Endothelial cell of coronary artery (primary cell): ENCODE results near the gene RFX4. TPM values are rescaled to one million over a fixed set of nuclear protein-coding genes. Genes with fewer than 3 reads are reported as not detected.

Experiments used
- total RNA-seq: library from RNA; depleted of rRNA; stranded (reverse); fragments of >200 nt; gene quantifications from 2 replicates; pipeline ENCODE4 v1.2.3, GENCODE V29; 2014

RFX4 gene
- total RNA-seq: not detected in 2 replicates

DNA sequence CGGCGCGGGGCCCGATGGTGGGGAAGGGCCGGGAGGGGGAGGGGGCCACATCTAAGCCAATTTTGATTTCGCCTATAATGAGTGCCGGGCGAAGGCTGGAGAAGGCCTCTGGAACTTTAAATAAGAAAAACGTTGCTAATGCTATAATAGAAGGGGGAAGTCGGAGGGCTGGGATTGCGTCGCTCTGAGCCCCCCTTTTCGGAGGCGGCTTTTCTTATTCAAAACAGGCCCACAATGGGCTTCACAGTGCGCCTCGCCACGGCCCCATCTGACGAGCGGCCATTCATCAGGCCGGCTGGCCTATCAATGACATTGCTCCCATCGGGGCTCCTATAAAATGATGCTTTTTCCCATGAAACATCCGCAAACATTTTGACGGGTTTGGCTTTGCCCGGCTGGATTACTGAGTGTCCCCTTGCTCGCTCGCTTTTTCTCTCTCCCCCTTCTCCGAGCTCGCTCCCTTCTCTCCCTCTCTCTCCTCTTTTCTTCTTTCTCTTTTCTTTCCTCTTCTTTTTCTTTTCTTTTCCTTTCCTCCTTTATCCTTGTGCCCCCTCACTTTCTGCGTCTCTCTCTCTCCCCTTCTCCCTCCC lies at the start of gene RFX4:
Gene RFX4, plus strand, starts transcription at position 364 of the 590 bp plus-strand sequence. CDS start 317 bp downstream, outside the sequence.

DNA sequence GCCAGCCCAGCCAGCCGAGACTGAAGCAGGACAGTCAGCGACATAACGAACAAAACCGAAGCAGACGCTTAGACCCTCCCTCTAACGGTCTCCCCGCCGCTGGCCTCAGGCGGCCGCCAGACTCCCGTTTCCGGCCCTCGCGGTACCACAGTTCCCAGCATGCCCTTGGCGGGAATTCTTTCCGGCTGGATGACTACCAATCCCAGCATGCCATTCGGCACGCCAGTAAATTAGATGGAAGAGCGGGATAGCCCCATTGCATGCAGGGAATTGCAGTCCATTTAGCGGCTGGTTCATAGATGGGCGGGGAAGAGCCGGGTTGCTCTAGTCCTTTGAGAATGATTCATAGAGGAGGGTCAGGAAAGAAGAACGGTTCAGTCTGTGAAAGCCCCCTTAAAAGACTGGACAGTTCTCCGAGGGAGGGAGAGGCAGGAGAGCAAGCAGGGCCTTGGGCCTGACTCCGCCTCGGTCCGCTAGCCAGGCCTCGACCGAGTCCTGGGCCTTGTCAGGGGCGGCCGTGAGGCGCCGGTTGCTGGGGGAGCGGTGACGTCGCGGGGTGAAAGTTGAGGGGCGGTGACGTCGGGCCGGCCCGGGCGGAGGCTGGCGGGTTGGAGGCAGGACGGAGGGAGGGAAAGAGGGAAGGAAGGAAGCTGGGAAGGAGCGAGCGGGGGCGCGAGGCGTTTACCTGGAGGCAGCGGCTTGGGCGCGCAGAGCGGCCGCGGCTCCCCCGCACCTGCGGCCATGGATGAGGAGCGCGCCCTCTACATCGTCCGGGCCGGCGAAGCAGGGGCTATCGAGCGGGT lies 191.4 kb downstream of the RFX4 start, which contains the start of gene RIC8B:
Gene RIC8B, plus strand, starts transcription at position 678 of the 803 bp plus-strand sequence. Its CDS starts 64 bp downstream, at position 742.

Other genes starting within 250 kb of the RFX4 start
- 11.5 and 12.2 TPM in 2 replicates for gene POLR3B, start 225.3 kb upstream of the RFX4 start, total RNA-seq
- gene RIC8B, start 191.7 kb downstream of the RFX4 start, total RNA-seq: 8.2 and 11.5 TPM in 2 replicates